GM12872 (cell line): ENCODE results near the gene KRT86.

Source experiments
- TF ChIP-seq, protein P1 (sequence below): IDR thresholded peaks from 3 replicates; pipeline ENCODE4 v1.5.1; 2011; ENCODE audit warnings: low read depth, mild to moderate bottlenecking, low read length, moderate library complexity; ENCODE audit not compliant: insufficient read depth

Gene KRT86

GRCh38 chr12:52356762-52357580 lies 82.5 kb downstream of the KRT86 start:
- TF ChIP-seq, protein P1, sequence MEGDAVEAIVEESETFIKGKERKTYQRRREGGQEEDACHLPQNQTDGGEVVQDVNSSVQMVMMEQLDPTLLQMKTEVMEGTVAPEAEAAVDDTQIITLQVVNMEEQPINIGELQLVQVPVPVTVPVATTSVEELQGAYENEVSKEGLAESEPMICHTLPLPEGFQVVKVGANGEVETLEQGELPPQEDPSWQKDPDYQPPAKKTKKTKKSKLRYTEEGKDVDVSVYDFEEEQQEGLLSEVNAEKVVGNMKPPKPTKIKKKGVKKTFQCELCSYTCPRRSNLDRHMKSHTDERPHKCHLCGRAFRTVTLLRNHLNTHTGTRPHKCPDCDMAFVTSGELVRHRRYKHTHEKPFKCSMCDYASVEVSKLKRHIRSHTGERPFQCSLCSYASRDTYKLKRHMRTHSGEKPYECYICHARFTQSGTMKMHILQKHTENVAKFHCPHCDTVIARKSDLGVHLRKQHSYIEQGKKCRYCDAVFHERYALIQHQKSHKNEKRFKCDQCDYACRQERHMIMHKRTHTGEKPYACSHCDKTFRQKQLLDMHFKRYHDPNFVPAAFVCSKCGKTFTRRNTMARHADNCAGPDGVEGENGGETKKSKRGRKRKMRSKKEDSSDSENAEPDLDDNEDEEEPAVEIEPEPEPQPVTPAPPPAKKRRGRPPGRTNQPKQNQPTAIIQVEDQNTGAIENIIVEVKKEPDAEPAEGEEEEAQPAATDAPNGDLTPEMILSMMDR, result no peak
